ENCODE measurements around the gene TMEM235.

TMEM235 gene

DNA sequence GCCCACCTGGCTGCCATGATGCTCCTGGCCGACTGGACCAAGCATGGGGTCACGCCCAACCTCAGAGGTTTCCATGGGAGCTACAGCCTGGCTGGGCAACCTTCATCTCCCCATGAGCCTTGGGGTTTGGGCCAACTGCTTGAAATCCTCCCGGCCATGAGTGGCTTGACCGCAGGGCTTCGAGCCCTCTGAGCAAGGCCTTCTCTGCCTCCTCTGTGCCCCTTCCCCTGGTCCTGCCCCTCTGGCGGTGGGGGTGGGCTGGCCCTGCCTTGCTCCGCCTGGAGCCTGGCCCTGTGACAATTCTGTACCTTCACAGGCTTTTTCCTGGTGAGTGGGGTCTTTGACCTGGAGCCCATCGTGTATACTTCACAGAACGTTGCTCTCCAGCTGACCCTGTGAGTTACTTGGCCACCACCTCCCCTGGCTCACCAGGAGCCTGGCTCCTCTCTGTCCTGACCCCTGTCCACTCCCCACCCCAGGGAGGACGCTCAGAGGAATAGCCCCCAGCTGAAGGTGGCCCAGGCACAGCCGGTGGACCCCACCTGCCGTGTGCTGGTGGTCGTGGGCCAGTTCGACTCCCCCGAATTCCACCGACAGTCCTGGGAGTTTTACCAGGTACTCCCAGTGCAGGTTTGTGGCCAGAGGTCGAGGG, 26.2 kb upstream of the TMEM235 start:
- H3K4me3 ChIP-seq (ENCODE audit: low read depth, low read length) = no peak overlapping the region
- DNase-seq (ENCODE audit: low read depth) = no peak
- TF ChIP-seq, protein P1, sequence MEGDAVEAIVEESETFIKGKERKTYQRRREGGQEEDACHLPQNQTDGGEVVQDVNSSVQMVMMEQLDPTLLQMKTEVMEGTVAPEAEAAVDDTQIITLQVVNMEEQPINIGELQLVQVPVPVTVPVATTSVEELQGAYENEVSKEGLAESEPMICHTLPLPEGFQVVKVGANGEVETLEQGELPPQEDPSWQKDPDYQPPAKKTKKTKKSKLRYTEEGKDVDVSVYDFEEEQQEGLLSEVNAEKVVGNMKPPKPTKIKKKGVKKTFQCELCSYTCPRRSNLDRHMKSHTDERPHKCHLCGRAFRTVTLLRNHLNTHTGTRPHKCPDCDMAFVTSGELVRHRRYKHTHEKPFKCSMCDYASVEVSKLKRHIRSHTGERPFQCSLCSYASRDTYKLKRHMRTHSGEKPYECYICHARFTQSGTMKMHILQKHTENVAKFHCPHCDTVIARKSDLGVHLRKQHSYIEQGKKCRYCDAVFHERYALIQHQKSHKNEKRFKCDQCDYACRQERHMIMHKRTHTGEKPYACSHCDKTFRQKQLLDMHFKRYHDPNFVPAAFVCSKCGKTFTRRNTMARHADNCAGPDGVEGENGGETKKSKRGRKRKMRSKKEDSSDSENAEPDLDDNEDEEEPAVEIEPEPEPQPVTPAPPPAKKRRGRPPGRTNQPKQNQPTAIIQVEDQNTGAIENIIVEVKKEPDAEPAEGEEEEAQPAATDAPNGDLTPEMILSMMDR (IDR thresholded peaks at IDR 0.05; ENCODE audit: low read depth, low read length, missing control alignments) = no peak

DNA sequence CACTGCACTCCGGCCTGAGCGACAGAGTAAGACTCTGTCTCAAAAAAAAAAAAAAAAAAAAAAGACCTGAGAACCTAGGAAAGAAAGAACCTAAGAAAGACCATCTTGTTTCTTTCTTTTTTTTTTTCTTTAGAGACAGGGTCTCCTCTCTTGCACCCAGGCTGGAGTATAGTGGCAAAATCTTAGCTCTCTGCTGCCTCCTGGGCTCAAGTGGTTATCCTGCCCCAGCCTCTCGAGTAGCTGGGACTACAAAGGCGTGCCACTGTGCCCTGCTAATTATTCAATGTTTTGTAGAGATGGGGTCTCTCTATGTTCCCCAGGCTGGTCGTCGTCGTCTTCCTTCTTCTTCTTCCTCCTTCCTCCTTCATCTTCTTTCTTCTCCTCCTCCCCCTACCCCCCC, 25.1 kb upstream of the TMEM235 start:
- TF ChIP-seq, protein P1 (IDR thresholded peaks at IDR 0.05; ENCODE audit: low read depth, low read length, missing control alignments) = no peak
- DNase-seq (ENCODE audit: low read depth) = no peak

DNA sequence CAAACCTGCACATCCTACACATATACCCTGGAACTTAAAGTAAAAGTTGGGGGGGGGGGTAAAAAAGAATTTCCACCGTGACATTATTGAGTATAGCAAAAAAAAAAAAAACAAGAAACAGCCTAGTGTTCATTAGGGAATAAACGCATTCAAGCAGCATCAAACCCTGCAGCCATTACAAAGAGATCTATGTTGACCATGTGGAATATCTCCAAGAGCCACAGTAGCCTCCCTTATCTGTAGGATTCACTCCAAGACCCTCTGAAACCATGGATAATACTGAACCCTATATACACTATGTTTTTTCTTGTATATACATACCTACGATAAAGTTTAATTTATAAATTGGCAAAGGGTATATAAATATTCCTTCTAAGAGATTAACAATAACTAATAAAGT, 22.9 kb upstream of the TMEM235 start:
- DNase-seq (ENCODE audit: low read depth) = no peak
- TF ChIP-seq, protein P1 (IDR thresholded peaks at IDR 0.05; ENCODE audit: low read depth, low read length, missing control alignments) = no peak
- H3K4me3 ChIP-seq (ENCODE audit: low read depth, low read length) = no peak overlapping the region

More for the DNA sequence above, 25.1 kb upstream of the TMEM235 start:
- no peak overlapping the region for H3K4me3 ChIP-seq (ENCODE audit: low read depth, low read length)

DNA sequence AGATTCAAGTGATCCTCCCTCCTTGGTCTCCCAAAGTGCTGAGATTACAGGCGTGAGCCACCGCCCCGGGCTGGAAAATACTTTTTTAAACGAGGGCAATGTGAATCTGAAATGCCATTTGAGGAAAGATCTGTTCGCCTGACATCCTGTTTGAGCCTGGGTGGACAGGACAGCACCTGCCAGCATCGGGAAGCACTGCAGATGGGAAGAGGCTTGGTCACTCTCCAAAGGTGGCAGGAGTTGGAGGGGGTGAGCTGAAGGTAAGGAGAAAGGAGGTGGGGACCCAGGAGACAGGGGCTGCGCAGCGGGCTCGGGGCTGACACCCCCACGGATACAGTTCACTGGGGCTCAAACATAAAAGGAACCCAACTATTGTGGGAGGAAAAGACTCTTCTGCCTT, 21.3 kb upstream of the TMEM235 start:
- no peak for DNase-seq (ENCODE audit: low read depth)
- TF ChIP-seq, protein P1 (IDR thresholded peaks at IDR 0.05; ENCODE audit: low read depth, low read length, missing control alignments) = no peak
- no peak overlapping the region for H3K4me3 ChIP-seq (ENCODE audit: low read depth, low read length)

DNA sequence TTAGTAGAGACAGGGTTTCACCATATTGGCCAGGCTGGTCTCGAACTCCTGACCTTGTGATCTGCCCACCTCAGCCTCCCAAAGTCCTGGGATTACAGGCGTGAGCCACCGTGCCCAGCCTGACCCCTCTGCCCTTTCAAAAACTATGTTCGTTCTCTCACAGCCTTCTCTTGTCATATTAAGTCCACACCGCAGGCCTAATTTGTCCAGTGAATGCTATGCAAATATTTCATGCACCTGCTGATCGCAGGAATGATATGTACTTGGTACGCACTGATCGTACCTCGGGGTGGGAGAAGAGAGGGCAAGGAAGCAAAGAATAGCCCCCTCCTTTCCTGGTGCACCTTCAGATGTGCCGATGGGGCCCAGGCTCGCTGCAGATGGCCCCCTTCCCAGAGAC, 20.4 kb upstream of the TMEM235 start:
- no peak for DNase-seq (ENCODE audit: low read depth)
- H3K4me3 ChIP-seq (ENCODE audit: low read depth, low read length) = no peak overlapping the region
- TF ChIP-seq, protein P1 (IDR thresholded peaks at IDR 0.05; ENCODE audit: low read depth, low read length, missing control alignments) = no peak

DNA sequence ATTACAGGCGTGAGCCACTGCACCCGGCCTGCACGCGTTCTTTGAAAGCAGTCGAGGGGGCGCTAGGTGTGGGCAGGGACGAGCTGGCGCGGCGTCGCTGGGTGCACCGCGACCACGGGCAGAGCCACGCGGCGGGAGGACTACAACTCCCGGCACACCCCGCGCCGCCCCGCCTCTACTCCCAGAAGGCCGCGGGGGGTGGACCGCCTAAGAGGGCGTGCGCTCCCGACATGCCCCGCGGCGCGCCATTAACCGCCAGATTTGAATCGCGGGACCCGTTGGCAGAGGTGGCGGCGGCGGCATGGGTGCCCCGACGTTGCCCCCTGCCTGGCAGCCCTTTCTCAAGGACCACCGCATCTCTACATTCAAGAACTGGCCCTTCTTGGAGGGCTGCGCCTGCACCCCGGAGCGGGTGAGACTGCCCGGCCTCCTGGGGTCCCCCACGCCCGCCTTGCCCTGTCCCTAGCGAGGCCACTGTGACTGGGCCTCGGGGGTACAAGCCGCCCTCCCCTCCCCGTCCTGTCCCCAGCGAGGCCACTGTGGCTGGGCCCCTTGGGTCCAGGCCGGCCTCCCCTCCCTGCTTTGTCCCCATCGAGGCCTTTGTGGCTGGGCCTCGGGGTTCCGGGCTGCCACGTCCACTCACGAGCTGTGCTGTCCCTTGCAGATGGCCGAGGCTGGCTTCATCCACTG, 17.3 kb upstream of the TMEM235 start, which contains the start of gene BIRC5:
Gene BIRC5 (plus strand): TSS at position 238 of the 690 bp plus-strand sequence. CDS start 64 bp downstream, at position 302.
- peak; percentile 42 for DNase-seq (ENCODE audit: low read depth)
- TF ChIP-seq, protein P1 (IDR thresholded peaks at IDR 0.05; ENCODE audit: low read depth, low read length, missing control alignments) = no peak

More for the DNA sequence above, 17.3 kb upstream of the TMEM235 start, which contains the start of gene BIRC5:
- H3K4me3 ChIP-seq (ENCODE audit: low read depth, low read length) = peak within 1 kb of the TSS; percentile 91

Measured in GM12864 (cell line).